ENCODE results near the gene EDARADD. TPM values are rescaled to one million over a fixed set of nuclear protein-coding genes. Genes with fewer than 3 reads are reported as not detected.

Gene EDARADD
- total and polyA plus RNA-seq, 2 of the 13 experiments (the other 11 are each of a cell fraction or from before 2014, with no cell fraction given): 0.03 TPM; not detected in 1

DNA sequence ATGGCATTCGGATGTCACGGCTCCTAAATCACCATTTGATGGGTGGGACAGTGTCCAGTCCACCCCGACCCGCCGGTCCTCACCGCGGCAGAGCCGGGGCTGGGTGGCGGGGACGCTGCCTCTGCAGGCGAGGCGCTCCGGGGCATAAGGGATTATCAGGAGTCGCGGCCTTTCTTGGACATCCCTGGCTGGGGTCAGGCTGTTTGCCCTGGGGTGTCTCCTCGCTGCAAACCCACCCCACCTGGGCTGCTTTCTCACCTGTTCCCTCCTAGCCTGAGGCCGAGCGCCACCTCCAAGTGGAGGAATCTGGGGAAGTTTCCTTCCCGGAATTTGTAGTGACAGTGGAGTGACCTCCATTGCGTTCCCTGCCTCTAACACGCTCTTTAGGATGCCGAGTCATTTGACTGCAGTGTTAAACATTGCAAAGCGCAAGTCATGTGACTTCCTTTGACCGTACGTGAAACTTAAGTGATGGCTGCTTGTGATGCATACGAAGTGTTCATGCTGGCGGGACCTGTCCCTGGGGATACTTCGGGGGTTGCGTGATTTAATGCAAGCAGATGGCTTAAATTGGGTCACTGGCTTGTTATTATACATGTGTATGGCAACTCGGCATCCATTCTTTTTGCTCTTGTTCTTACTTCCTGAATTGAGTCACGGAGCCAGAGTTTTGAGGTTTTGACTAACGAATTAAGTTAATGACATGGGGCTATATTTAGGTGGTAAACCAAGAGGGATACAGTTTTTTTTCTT lies 130.2 kb downstream of the EDARADD start (continued):
- TF ChIP-seq, protein P1, sequence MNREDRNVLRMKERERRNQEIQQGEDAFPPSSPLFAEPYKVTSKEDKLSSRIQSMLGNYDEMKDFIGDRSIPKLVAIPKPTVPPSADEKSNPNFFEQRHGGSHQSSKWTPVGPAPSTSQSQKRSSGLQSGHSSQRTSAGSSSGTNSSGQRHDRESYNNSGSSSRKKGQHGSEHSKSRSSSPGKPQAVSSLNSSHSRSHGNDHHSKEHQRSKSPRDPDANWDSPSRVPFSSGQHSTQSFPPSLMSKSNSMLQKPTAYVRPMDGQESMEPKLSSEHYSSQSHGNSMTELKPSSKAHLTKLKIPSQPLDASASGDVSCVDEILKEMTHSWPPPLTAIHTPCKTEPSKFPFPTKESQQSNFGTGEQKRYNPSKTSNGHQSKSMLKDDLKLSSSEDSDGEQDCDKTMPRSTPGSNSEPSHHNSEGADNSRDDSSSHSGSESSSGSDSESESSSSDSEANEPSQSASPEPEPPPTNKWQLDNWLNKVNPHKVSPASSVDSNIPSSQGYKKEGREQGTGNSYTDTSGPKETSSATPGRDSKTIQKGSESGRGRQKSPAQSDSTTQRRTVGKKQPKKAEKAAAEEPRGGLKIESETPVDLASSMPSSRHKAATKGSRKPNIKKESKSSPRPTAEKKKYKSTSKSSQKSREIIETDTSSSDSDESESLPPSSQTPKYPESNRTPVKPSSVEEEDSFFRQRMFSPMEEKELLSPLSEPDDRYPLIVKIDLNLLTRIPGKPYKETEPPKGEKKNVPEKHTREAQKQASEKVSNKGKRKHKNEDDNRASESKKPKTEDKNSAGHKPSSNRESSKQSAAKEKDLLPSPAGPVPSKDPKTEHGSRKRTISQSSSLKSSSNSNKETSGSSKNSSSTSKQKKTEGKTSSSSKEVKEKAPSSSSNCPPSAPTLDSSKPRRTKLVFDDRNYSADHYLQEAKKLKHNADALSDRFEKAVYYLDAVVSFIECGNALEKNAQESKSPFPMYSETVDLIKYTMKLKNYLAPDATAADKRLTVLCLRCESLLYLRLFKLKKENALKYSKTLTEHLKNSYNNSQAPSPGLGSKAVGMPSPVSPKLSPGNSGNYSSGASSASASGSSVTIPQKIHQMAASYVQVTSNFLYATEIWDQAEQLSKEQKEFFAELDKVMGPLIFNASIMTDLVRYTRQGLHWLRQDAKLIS (CRISPR knock-in tag; IDR thresholded peaks at IDR 0.05): no peak; the same call in 1 of the 2 replicates
- TF ChIP-seq ZKSCAN5 (CRISPR knock-in tag; IDR thresholded peaks at IDR 0.05): peak; percentile 18; the same call in 1 of the 2 replicates
- no peak for TF ChIP-seq MEF2D (CRISPR knock-in tag; IDR thresholded peaks at IDR 0.05)
- TF ChIP-seq, protein P2, sequence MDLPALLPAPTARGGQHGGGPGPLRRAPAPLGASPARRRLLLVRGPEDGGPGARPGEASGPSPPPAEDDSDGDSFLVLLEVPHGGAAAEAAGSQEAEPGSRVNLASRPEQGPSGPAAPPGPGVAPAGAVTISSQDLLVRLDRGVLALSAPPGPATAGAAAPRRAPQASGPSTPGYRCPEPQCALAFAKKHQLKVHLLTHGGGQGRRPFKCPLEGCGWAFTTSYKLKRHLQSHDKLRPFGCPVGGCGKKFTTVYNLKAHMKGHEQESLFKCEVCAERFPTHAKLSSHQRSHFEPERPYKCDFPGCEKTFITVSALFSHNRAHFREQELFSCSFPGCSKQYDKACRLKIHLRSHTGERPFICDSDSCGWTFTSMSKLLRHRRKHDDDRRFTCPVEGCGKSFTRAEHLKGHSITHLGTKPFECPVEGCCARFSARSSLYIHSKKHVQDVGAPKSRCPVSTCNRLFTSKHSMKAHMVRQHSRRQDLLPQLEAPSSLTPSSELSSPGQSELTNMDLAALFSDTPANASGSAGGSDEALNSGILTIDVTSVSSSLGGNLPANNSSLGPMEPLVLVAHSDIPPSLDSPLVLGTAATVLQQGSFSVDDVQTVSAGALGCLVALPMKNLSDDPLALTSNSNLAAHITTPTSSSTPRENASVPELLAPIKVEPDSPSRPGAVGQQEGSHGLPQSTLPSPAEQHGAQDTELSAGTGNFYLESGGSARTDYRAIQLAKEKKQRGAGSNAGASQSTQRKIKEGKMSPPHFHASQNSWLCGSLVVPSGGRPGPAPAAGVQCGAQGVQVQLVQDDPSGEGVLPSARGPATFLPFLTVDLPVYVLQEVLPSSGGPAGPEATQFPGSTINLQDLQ (CRISPR knock-in tag; IDR thresholded peaks at IDR 0.05): no peak
- TF ChIP-seq ZFP62 (CRISPR knock-in tag; IDR thresholded peaks at IDR 0.05): no peak
- no peak for TF ChIP-seq ZNF841 (CRISPR knock-in tag; IDR thresholded peaks at IDR 0.05; ENCODE audit: borderline replicate concordance)
- TF ChIP-seq ZNF781 (CRISPR knock-in tag; IDR thresholded peaks at IDR 0.05; ENCODE audit: borderline replicate concordance, not compliant biosample characterization): no peak
- 0 out of 2 replicates have a peak, but pooled peaks have one; percentile 23 for TF ChIP-seq ZNF547 (CRISPR knock-in tag; IDR thresholded peaks at IDR 0.05)
- TF ChIP-seq, protein P3, sequence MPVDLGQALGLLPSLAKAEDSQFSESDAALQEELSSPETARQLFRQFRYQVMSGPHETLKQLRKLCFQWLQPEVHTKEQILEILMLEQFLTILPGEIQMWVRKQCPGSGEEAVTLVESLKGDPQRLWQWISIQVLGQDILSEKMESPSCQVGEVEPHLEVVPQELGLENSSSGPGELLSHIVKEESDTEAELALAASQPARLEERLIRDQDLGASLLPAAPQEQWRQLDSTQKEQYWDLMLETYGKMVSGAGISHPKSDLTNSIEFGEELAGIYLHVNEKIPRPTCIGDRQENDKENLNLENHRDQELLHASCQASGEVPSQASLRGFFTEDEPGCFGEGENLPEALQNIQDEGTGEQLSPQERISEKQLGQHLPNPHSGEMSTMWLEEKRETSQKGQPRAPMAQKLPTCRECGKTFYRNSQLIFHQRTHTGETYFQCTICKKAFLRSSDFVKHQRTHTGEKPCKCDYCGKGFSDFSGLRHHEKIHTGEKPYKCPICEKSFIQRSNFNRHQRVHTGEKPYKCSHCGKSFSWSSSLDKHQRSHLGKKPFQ (CRISPR knock-in tag; IDR thresholded peaks at IDR 0.05; ENCODE audit: insufficient replicate concordance): no peak
- peak; percentile 82; the same call in 1 of the 2 replicates for TF ChIP-seq ZNF879 (CRISPR knock-in tag; IDR thresholded peaks at IDR 0.05)
- 0 out of 2 replicates have a peak, but pooled peaks have one; percentile 62 for TF ChIP-seq PITX1 (CRISPR knock-in tag; IDR thresholded peaks at IDR 0.05)
- TF ChIP-seq HOXA7 (CRISPR knock-in tag; IDR thresholded peaks at IDR 0.05): no peak
- no peak for TF ChIP-seq MAZ (IDR thresholded peaks at IDR 0.05; ENCODE audit: borderline replicate concordance, low read depth, low read length)
- peak; percentile 62; the same call in 1 of the 2 replicates for TF ChIP-seq MAZ (CRISPR knock-in tag; IDR thresholded peaks at IDR 0.05; ENCODE audit: low read depth)
- TF ChIP-seq BCL6 (CRISPR knock-in tag; IDR thresholded peaks at IDR 0.05): peak; percentile 35; the same call in 1 of the 2 replicates
- TF ChIP-seq ZNF7 (CRISPR knock-in tag; IDR thresholded peaks at IDR 0.05): no peak
- TF ChIP-seq, protein P4, sequence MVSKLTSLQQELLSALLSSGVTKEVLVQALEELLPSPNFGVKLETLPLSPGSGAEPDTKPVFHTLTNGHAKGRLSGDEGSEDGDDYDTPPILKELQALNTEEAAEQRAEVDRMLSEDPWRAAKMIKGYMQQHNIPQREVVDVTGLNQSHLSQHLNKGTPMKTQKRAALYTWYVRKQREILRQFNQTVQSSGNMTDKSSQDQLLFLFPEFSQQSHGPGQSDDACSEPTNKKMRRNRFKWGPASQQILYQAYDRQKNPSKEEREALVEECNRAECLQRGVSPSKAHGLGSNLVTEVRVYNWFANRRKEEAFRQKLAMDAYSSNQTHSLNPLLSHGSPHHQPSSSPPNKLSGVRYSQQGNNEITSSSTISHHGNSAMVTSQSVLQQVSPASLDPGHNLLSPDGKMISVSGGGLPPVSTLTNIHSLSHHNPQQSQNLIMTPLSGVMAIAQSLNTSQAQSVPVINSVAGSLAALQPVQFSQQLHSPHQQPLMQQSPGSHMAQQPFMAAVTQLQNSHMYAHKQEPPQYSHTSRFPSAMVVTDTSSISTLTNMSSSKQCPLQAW (CRISPR knock-in tag; IDR thresholded peaks at IDR 0.05): peak; percentile 59; the same call in 1 of the 2 replicates

Measured in HepG2 (cell line).